Cerebellar cortex (tissue), 1 donor: ENCODE measurements around the gene AZGP1.
"Not testable (repeated sequence)": the region's sequence is repeated elsewhere in the genome, so short reads cannot be mapped to it uniquely, and the experiment has no call there.

Experiments
- DNase-seq: peaks from one replicate; pipeline ENCODE4 v3.0.0-alpha.2; 2015; ENCODE audit warnings: low spot score

Gene AZGP1

DNA sequence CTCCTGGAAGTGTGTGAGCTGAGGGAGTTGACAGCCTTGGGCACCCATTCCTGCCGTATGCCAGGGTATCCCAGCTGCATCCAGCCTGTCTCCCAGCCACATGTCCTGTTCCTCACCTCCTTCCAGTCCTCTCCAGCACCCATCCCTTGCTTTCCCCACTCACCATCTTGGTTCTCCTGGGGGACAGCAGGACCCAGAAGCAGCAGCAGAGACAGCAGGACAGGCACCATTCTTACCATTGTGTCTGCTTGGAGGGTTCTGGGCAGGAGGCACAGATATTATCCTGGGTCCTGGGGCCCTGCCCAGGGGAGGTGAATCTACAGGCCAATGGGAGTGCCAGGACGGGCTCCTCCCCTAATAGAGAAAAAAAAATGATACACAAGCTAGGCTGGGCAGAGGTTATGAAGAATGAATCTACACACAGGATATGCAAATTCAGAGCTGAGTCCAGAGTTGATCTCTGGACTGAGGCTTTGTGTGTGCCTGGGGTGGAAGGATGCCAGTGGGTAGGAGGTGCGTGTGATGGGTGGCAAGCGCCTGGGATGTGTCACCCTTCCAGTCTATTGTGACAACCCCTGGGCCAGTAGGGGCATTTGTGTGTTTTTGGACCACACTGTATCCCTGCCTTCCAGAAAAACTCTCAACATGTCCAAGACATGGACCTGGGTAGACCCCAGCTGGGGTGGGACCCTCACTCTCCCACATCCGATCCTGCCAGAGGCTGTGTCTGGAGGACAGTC lies at the start of gene AZGP1:
Gene AZGP1, minus strand, starts transcription at position 250 of the 740 bp plus-strand sequence. Its CDS starts 11 bp downstream, at position 239.
- DNase-seq, result no peak

- DNase-seq, result no peak
Measured at GRCh38 chr7:100024020-100024619, 48.3 kb upstream of the AZGP1 start.

DNA sequence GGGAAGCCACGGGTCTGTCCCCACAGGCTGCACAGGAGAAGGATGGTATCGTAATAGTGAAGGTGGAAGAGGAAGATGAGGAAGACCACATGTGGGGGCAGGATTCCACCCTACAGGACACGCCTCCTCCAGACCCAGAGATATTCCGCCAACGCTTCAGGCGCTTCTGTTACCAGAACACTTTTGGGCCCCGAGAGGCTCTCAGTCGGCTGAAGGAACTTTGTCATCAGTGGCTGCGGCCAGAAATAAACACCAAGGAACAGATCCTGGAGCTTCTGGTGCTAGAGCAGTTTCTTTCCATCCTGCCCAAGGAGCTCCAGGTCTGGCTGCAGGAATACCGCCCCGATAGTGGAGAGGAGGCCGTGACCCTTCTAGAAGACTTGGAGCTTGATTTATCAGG lies 47.7 kb upstream of the AZGP1 start:
- no peak for DNase-seq

- DNase-seq, result no peak
Measured at GRCh38 chr7:100022621-100023020, 46.8 kb upstream of the AZGP1 start.

- no peak for DNase-seq
Measured at GRCh38 chr7:100021297-100021696, 45.5 kb upstream of the AZGP1 start.

DNA sequence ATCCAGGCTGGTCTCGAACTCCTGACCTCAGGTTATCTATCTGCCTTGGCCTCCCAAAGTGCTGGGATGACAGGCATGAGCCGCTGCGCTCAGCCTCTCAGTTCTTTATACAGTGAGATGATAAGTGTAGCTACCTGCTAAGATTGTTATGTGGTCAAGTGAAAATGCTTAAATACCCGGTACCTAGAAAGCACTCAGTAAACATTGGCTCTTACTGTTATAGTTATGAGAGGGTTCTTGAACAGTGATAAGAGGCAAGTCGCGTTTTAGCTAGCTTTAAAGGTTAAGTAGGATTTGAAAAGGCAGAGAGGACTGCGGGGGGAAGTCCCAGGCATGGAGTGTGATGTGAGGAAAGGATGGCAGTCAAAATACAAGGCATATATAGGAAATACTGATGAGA lies 44.1 kb upstream of the AZGP1 start:
- no peak for DNase-seq

DNA sequence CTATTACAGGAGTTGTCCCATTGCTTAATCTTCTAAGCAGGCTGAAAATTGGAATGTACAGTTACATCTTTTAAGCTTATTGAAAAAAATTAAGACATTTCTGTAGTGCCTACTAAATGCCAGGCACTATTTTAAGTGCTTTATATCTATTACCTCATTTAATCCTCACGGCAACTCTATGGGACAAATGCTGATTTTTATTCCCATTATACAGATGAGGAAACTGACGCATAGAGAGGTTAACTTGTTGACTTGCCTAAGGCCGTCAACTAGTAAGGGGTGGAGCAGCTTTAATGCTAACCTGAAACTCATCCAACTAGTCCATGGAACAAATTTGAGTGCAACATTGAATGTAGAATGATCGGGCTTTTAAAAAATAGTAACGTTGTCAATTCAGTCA lies 42.0 kb upstream of the AZGP1 start:
- DNase-seq, result no peak

DNA sequence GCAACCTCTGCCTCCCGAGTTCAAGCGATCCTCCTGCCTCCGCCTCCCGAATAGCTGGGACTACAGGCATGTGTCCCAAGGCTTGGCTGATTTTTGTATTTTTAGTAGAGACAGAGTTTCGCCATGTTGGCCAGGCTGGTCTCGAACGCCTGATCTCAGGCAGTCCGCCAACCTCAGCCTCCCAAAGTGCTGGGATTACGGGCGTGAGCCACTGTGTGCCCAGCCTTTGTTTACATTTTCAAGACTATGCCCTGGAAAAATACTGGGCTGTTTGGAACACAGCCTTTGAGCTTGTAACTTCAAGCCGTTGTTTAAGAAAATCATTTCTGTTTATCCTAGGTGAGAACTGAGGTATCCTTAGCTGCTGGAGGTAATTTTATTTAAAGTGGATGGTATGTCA lies 41.5 kb upstream of the AZGP1 start:
- DNase-seq, result no peak

DNA sequence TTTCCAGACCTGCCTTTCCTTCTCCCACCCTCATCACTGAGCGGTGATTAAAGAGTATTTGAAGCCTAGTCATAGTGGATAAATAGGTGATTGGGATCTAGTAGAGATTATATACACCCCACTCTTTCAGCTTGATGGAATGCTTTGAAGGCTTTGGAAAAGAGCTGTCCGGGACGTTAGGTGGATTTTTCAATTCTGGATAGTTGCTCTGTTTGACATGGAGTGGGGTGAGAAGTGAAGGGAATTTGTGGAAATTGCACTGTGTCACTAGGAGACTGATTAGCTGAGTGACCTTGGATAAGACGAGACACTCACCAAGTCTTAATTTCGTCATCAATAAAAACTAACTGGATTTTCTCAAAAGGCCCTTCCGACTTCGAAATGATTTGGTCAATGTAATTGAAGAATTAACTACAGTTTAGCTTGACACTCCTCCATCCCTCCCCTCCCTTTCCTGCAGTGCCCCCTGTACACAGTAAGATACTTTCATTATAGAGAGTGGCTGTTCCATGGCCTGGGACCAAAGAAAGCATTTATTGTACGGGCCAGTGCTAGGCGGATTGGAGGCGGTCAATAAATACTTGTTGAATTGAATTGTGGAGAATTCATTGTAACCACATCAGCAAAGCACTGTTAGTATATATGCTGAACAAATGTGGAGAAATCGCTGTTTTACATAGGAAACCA lies 40.5 kb upstream of the AZGP1 start:
- no peak for DNase-seq

DNA sequence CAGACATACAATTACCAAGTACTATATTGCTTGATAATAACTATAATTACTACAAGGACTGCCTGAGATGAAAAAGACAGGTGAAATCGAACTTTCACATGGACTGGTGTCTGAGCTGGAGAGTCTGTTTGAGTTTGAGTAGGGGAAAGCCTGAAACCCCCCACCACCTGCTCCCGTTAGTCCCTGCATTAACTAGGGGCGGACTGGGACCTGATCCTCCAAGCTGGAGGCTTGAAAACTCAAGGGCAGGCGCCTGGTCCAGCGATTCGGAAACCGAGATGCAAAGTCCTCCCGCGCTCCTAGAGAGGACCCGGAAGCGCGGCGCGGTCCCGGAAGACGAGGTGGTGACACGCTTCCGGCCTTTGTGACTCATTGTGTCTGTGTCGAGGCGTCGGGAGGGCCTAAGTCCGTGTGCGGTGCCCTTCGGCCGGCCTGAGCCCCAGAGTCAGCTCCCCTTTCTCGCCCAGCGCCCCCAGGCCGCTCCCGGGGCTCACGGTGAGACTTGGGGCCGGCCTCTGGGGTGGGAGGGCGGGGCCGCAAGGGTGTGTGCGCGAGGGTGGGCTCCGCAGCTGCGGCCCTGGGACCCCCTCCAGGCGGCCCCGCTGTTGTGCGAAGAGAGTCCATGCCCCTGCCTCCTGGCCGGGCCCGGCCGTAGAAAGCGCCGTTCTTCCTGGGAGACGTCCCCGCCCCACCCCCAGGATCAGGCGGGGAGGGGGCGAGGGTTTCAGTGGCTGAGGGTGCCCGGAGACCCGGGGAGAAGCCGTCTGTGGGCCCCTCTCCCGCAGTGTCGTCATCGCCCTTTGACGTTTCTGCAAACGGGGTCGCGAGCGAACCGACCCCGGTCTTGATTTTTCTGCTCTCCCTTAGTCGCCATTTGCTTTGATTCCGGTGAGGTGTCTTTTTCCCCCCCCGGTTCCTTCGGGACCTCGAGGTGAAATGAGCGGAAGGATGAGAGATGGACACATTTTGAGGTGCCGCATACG lies 39.7 kb upstream of the AZGP1 start, which contains the start of gene ZKSCAN1:
Gene ZKSCAN1, plus strand, starts transcription at position 365 of the 983 bp plus-strand sequence. CDS start 7,911 bp downstream, outside the sequence.
- DNase-seq, result peak; percentile 93

- DNase-seq, result no peak
Measured at GRCh38 chr7:100013328-100013676, 37.5 kb upstream of the AZGP1 start.

DNA sequence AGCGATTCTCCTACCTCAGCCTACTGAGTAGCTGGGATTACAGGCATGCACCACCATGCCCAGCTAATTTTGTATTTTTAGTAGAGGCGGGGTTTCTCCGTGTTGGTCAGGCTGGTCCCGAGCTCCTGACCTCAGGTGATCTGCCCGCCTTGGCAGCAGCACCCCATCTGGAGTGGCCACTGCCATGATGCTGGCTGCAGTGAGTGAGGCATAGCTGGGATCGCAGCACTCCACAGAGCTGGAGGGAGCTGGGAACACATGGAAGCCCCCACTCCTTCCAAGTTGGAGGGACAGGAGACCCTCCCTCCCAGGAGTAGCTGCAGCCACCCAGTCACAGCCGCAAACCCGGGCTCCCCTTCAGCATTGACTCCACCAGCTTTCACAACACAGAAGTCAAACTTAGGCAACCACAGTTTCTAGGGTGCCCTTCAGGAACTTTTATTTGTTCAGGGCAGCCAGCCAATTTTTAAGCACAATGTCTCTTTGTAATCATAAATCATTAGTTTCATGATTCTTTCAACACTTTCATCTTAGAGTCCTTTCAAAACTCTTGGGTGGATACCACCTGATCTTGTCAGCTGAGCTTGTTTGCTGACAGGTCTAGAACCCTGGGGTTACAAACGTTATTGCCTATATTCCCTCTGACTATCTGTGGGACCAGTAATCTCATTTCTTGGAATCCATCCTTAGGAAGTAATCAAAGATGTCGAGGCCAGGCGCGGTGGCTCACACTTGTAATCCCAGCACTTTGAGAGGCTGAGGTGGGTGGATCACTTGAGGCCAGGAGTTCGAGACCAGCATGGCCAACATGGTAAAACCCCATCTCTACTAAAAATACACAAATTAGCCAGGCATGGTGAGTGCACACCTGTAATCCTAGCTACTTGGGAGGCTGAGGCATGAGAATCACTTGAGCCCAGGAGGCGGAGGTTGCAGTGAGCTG lies 36.8 kb upstream of the AZGP1 start:
- not testable (repeated sequence) for DNase-seq

DNA sequence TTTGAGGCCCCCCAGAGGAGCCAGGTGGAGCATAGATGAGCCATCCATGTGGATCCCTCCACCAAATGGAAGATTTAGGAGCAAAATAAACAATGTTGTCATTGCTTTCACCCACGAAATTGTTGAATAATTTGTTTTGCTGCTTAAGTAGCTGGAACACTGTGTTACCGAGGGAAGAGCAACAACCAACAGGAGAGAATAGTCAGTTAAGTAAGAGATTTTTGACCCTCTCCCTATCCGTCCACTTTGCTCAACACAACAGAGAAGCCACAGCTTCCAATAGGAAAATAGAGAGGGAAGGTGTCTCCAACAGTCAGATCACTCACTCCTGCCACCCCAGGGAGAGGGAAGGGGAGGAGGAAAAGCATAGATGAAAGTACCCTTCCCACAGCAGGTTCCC lies 35.7 kb upstream of the AZGP1 start:
- DNase-seq, result no peak

DNA sequence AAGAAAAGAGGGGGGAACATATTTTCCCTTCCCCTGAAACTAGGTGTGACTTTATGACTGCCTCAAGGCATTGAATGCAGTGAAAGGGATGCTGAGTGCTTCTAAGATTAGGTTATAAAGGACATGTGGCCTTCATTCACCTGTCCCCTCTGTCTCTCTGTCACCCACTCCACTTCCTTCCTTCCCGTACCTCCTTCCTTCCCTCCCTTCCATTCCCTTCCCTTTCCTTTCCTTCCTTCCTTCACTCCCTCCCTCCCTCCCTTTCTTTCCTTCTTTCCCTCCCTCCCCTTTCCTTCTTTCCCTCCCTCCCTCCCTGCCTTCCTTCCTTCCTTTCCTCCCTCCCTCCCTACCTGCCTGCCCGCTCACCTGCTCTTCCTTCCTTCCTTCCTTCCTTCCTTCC lies 35.1 kb upstream of the AZGP1 start:
- DNase-seq, result no peak

- DNase-seq, result not testable (repeated sequence)
Measured at GRCh38 chr7:100009952-100010351, 34.1 kb upstream of the AZGP1 start.

- no peak for DNase-seq
Measured at GRCh38 chr7:100008525-100008924, 32.7 kb upstream of the AZGP1 start.

- no peak for DNase-seq
Measured at GRCh38 chr7:100007887-100008286, 32.1 kb upstream of the AZGP1 start.

DNA sequence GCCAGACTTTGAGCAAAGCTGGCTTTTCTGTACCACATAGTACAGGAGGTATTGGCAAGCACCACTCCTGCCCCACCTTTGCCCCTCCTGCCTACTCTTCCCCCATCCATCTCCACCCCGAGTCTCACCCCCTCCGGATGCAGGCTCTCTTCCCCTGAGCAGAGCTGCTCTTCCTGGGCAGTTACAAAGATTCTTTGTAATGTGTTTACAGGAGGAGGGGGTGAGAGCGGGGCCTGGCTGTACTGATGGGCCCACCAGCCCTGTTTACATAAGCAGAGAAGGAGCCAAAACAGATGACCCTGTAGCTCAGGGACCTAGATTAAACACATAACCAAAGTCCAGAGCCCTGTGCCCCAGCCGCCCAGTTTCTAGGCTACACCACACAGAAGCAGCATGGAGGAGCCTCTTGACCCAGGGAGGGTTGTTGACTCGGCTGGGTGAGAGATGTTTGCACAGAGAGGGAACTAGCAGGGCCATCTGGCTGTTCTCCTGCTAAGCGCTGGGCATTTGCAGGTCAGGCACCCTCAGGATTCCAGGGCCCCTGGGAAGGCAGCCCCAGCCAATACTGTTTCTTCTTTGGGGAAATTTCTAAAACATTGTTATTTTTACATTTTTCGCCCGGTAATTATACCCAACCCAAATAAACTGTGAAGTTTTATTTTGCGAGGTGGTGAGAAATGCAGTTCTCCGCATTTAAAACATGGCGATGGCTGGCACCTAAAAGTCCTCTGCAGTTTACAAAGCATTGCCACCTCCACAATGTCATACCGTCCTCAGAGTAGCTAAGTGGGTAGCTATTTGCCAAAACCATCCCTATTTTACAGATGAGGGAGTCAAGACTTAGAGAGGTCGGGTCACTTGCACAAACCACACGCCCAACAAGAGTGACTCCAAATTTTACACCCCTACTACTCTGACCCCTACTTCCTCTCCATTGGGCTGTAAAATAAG lies 28.2 kb upstream of the AZGP1 start:
- DNase-seq, result no peak

DNA sequence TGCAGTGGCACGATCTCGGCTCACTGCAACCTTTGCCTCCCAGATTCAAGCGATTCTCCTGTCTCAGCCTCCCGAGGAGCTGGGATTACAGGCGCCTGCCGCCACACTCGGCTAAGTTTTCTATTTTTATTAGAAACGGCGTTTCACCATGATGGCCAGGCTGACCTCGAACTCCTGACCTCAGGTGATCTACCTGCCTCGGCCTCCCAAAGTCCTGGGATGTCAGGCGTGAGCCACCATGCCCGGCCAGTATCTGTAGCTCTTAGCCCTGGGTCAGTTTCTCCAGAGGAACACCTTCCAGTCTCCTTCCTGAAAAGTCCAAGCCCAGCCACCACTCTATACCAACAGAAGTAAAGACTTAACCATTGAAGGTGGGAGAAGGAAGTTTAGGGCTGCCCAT lies 24.4 kb upstream of the AZGP1 start:
- no peak for DNase-seq
